PC-9 (cell line): Measurements from ENCODE around the gene TMPRSS11A. TPM values are rescaled to one million over a fixed set of nuclear protein-coding genes. Genes with fewer than 3 reads are reported as not detected.

Experiments
- BruUV-seq: library from RNA; stranded (reverse); fragments of 400-500 nt; replicated peaks from 2 replicates; lab custom pipeline; 2021; lab: Mats Ljungman, UMichigan
- CTCF ChIA-PET: fragments of 300-600 bp; sonication (Branson Sonifier 250); formaldehyde crosslinking; loops from one replicate; lab custom pipeline; 2022; ENCODE audit warnings: antibody characterized with exemption; lab: Charles Lee
- POLR2A ChIA-PET: fragments of 300-600 bp; sonication (Branson Sonifier 250); formaldehyde crosslinking; loops from one replicate; lab custom pipeline; 2022; ENCODE audit warnings: antibody characterized with exemption; ENCODE audit not compliant: unreplicated experiment; lab: Charles Lee
- DNase-seq, 2 experiments: peaks; one replicate each; pipeline versions ENCODE4 v3.0.0 to v3.0.0-alpha.2; 2015 to 2022; ENCODE audit warnings: mixed read lengths in 1 of 2
- H2AFZ ChIP-seq: fragments of 200-600 bp; sonication (generic); 2 replicates; pipeline ENCODE4 v1.8.1; 2017; ENCODE audit warnings: antibody characterized with exemption
- H3F3A ChIP-seq: fragments of 200-600 bp; sonication (generic); 2 replicates; pipeline ENCODE4 v1.8.1; 2017; ENCODE audit warnings: antibody characterized with exemption, mild to moderate bottlenecking, low read depth; ENCODE audit not compliant: insufficient read depth
- H3K27ac ChIP-seq: fragments of 200-600 bp; sonication (generic); 2 replicates; pipeline ENCODE4 v1.6.1; 2016; ENCODE audit warnings: mixed run types
- H3K27me3 ChIP-seq: fragments of 200-600 bp; sonication (generic); 2 replicates; pipeline ENCODE4 v1.6.1; 2016; ENCODE audit warnings: low read depth, mixed run types; ENCODE audit not compliant: insufficient read depth
- H3K36me3 ChIP-seq: fragments of 200-600 bp; sonication (generic); 2 replicates; pipeline ENCODE4 v1.6.1; 2016; ENCODE audit warnings: low read depth, mixed run types
- H3K4me1 ChIP-seq: fragments of 200-600 bp; sonication (generic); replicated peaks from 2 replicates; pipeline ENCODE4 v1.6.1; 2016; ENCODE audit warnings: mixed run types; ENCODE audit not compliant: insufficient read depth
- H3K4me2 ChIP-seq: fragments of 200-600 bp; sonication (generic); 2 replicates; pipeline ENCODE4 v1.6.1; 2017; ENCODE audit warnings: mixed run types
- H3K4me3 ChIP-seq: fragments of 200-600 bp; sonication (generic); 2 replicates; pipeline ENCODE4 v1.6.1; 2016; ENCODE audit warnings: mixed run types
- H3K79me2 ChIP-seq: fragments of 200-600 bp; sonication (generic); 2 replicates; pipeline ENCODE4 v1.6.1; 2017; ENCODE audit warnings: low read depth, mixed run types
- H3K9me2 ChIP-seq: fragments of 200-600 bp; sonication (generic); 2 replicates; pipeline ENCODE4 v1.8.1; 2017; ENCODE audit warnings: mild to moderate bottlenecking; ENCODE audit not compliant: insufficient read depth
- H3K9me3 ChIP-seq: fragments of 200-600 bp; sonication (generic); 2 replicates; pipeline ENCODE4 v1.8.1; 2016; ENCODE audit warnings: low read depth; ENCODE audit not compliant: insufficient read depth
- H4K20me1 ChIP-seq: fragments of 200-600 bp; sonication (generic); 2 replicates; pipeline ENCODE4 v1.8.1; 2017; ENCODE audit not compliant: insufficient read depth
- EZH2 ChIP-seq: fragments of 200-600 bp; sonication (generic); IDR thresholded peaks from 2 replicates; pipeline ENCODE4 v1.8.0; 2017; ENCODE audit warnings: antibody characterized with exemption, low read depth
- intact Hi-C: fragments of 100-400 bp; cut with micrococcal nuclease; formaldehyde crosslinking; loops from one replicate; pipeline ENCODE4 v1.10.0; 2022; ENCODE audit not compliant: unreplicated experiment
- total RNA-seq: library from RNA; stranded (reverse); gene quantifications from 2 replicates; pipeline ENCODE4 v1.2.3, GENCODE V29; 2021
- TF ChIP-seq, protein P1 (sequence below): fragments of 200-600 bp; sonication (generic); conservative IDR thresholded peaks from 2 replicates; pipeline ENCODE4 v1.6.1; 2017; ENCODE audit warnings: mixed run types, antibody characterized with exemption, mild to moderate bottlenecking, moderate library complexity

TMPRSS11A gene
- total RNA-seq, 1 experiment from 2014 or later, result not detected

GRCh38 chr4:67891645-67892044, 71.6 kb downstream of the TMPRSS11A start:
- H3F3A ChIP-seq, result no peaks in the 10 kb centered on the region
- ChIA-PET CTCF (no interaction called here), POLR2A (no interaction called here)
- no peaks in the 10 kb centered on the region for H3K9me2 ChIP-seq
- no TSS peak for BruUV-seq
- DNase-seq, result no peak
- H4K20me1 ChIP-seq, result no peaks in the 10 kb centered on the region
- H3K4me3 ChIP-seq, result no peak overlapping the region
- H3K27ac ChIP-seq, result no peak overlapping the region
- H2AFZ ChIP-seq, result no peak overlapping the region
- no peaks in the 10 kb centered on the region for H3K4me1 ChIP-seq
- TF ChIP-seq, protein P1, sequence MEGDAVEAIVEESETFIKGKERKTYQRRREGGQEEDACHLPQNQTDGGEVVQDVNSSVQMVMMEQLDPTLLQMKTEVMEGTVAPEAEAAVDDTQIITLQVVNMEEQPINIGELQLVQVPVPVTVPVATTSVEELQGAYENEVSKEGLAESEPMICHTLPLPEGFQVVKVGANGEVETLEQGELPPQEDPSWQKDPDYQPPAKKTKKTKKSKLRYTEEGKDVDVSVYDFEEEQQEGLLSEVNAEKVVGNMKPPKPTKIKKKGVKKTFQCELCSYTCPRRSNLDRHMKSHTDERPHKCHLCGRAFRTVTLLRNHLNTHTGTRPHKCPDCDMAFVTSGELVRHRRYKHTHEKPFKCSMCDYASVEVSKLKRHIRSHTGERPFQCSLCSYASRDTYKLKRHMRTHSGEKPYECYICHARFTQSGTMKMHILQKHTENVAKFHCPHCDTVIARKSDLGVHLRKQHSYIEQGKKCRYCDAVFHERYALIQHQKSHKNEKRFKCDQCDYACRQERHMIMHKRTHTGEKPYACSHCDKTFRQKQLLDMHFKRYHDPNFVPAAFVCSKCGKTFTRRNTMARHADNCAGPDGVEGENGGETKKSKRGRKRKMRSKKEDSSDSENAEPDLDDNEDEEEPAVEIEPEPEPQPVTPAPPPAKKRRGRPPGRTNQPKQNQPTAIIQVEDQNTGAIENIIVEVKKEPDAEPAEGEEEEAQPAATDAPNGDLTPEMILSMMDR, result no peak
- no peak for TF ChIP-seq EZH2
- H3K27me3 ChIP-seq, result no peaks in the 10 kb centered on the region
- H3K79me2 ChIP-seq, result no peaks in the 10 kb centered on the region
- H3K4me2 ChIP-seq, result no peak overlapping the region
- H3K9me3 ChIP-seq, result no peaks in the 10 kb centered on the region
- intact Hi-C loops, result no loop called here
- H3K36me3 ChIP-seq, result no peaks in the 10 kb centered on the region

DNA sequence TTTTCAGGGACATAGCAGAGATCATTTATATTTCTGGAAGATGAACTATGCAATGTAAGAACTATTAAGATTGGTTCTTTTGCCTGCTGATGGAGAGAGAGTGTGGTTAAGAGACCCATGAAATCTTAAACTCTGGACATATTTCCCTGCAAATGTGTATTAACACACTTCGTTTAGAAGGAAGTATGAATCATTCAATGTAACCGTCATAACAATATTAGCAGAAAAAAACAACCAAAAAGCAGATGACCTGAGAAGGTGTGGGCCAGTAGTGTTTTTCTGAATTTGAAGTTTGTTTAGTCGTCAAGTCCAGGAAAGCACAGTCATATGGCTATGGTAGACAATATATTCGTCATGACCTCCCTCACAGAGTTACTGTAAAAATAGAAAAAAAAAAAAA, 77.0 kb downstream of the TMPRSS11A start:
- Histone ChIP-seq H3K9me3 (no peaks in the 10 kb centered on the region), H4K20me1 (no peaks in the 10 kb centered on the region), H3K27me3 (no peaks in the 10 kb centered on the region), H3K4me3 (no peak overlapping the region), H3F3A (0 out of 2 replicates have a peak, but pooled peaks cover 3% of the 10 kb centered on the region), H2AFZ (no peak overlapping the region), H3K9me2 (no peaks in the 10 kb centered on the region), H3K79me2 (no peaks in the 10 kb centered on the region), H3K36me3 (no peaks in the 10 kb centered on the region), H3K4me1 (no peaks in the 10 kb centered on the region), H3K27ac (no peak overlapping the region), H3K4me2 (no peak overlapping the region)
- CTCF ChIA-PET, result no interaction called here
- POLR2A ChIA-PET, result interaction anchor here (0.7 kb wide), 1 partner anchor 239 kb away, joined by 5 read pairs; no protein-coding TSS in a partner anchor
- no TSS peak for BruUV-seq
- DNase-seq, result no peak
- intact Hi-C loops, result no loop called here
- no peak for TF ChIP-seq EZH2
- TF ChIP-seq, protein P1, result no peak

- H3K79me2 ChIP-seq, result no peaks in the 10 kb centered on the region
- no TSS peak for BruUV-seq
- no peaks in the 10 kb centered on the region for H3K9me2 ChIP-seq
- CTCF ChIA-PET, result no interaction called here
- no peaks in the 10 kb centered on the region for H3K27me3 ChIP-seq
- no peaks in the 10 kb centered on the region for H3K36me3 ChIP-seq
- H3F3A ChIP-seq, result 0 out of 2 replicates have a peak, but pooled peaks cover 3% of the 10 kb centered on the region
- H3K27ac ChIP-seq, result no peak overlapping the region
- H2AFZ ChIP-seq, result no peak overlapping the region
- no peak overlapping the region for H3K4me2 ChIP-seq
- H3K4me1 ChIP-seq, result no peaks in the 10 kb centered on the region
- intact Hi-C loops, result no loop called here
- TF ChIP-seq EZH2, result no peak
- TF ChIP-seq, protein P1, result no peak
- no peak overlapping the region for H3K4me3 ChIP-seq
- H4K20me1 ChIP-seq, result no peaks in the 10 kb centered on the region
- H3K9me3 ChIP-seq, result no peaks in the 10 kb centered on the region
- no peak for DNase-seq
- POLR2A ChIA-PET, result no interaction called here
Measured at GRCh38 chr4:67885762-67886161, 77.5 kb downstream of the TMPRSS11A start.
